HG02642 (cell line): ENCODE results near the gene ATP5F1A.
"Not testable (repeated sequence)": the region's sequence is repeated elsewhere in the genome, so short reads cannot be mapped to it uniquely, and the experiment has no call there.

ENCODE experiments used
- ATAC-seq: cut with Tn5 transposase; IDR thresholded peaks from one replicate; pipeline ENCODE4 v1.9.1; 2021; ENCODE audit warnings: mild to moderate bottlenecking; ENCODE audit not compliant: unreplicated experiment, poor library complexity

The ATP5F1A gene

GRCh38 chr18:46050268-46050667, 47.8 kb downstream of the ATP5F1A start:
- ATAC-seq = no peak

- ATAC-seq = no peak
Measured at GRCh38 chr18:46048641-46049040, 49.5 kb downstream of the ATP5F1A start.

GRCh38 chr18:46047369-46047768, 50.7 kb downstream of the ATP5F1A start:
- ATAC-seq = not testable (repeated sequence)

GRCh38 chr18:46046688-46047087, 51.4 kb downstream of the ATP5F1A start:
- no peak for ATAC-seq

- ATAC-seq = no peak
Measured at GRCh38 chr18:46046126-46046525, 52.0 kb downstream of the ATP5F1A start.

- ATAC-seq = no peak
Measured at GRCh38 chr18:46042571-46043123, 55.4 kb downstream of the ATP5F1A start.

- ATAC-seq = no peak
Measured at GRCh38 chr18:46040747-46041104, 57.4 kb downstream of the ATP5F1A start.

GRCh38 chr18:46040033-46040746, 57.9 kb downstream of the ATP5F1A start:
- ATAC-seq = no peak

- no peak for ATAC-seq
Measured at GRCh38 chr18:46037512-46038305, 60.4 kb downstream of the ATP5F1A start.

- ATAC-seq = no peak
Measured at GRCh38 chr18:46035696-46036680, 62.1 kb downstream of the ATP5F1A start.

- ATAC-seq = no peak
Measured at GRCh38 chr18:46034230-46034629, 63.9 kb downstream of the ATP5F1A start.

GRCh38 chr18:46031741-46032140, 66.4 kb downstream of the ATP5F1A start:
- ATAC-seq = no peak
